HepG2 (cell line): ENCODE results near the gene DNAJC5. TPM values are rescaled to one million over a fixed set of nuclear protein-coding genes. Genes with fewer than 3 reads are reported as not detected.

ENCODE experiments used
- ARNTL ChIP-seq: sonication (generic); formaldehyde crosslinking; IDR thresholded peaks from 2 replicates; pipeline ENCODE4 v1.4.0; 2020; ENCODE audit warnings: mild to moderate bottlenecking, missing genetic modification reagents
- ATAD3A ChIP-seq: sonication (generic); formaldehyde crosslinking; IDR thresholded peaks from 2 replicates; pipeline ENCODE4 v1.4.0; 2020; ENCODE audit warnings: missing genetic modification reagents
- HIVEP1 ChIP-seq: sonication (generic); formaldehyde crosslinking; IDR thresholded peaks from 2 replicates; pipeline ENCODE4 v1.4.0; 2020; ENCODE audit warnings: mild to moderate bottlenecking, missing genetic modification reagents
- KAT7 ChIP-seq: IDR thresholded peaks from 2 replicates; pipeline ENCODE4 v1.6.1; 2018; ENCODE audit warnings: borderline replicate concordance, missing compliant biosample characterization
- MIER3 ChIP-seq: IDR thresholded peaks from 2 replicates; pipeline ENCODE4 v1.6.1; 2016; ENCODE audit warnings: missing compliant biosample characterization, borderline replicate concordance
- MYC ChIP-seq: sonication (generic); formaldehyde crosslinking; IDR thresholded peaks from 2 replicates; pipeline ENCODE4 v1.9.0; 2021; ENCODE audit warnings: missing genetic modification reagents, borderline replicate concordance
- SMAD1 ChIP-seq: sonication (generic); formaldehyde crosslinking; IDR thresholded peaks from 2 replicates; pipeline ENCODE4 v1.4.0; 2020; ENCODE audit warnings: missing genetic modification reagents, low read depth, mild to moderate bottlenecking, borderline replicate concordance
- ZNF143 ChIP-seq: sonication (generic); formaldehyde crosslinking; IDR thresholded peaks from 2 replicates; pipeline ENCODE4 v1.4.0; 2020; ENCODE audit warnings: missing genetic modification reagents
- ZNF251 ChIP-seq: sonication (generic); formaldehyde crosslinking; IDR thresholded peaks from 2 replicates; pipeline ENCODE4 v1.9.0; 2021; ENCODE audit warnings: mild to moderate bottlenecking, missing genetic modification reagents
- ZNF589 ChIP-seq: sonication (generic); formaldehyde crosslinking; conservative IDR thresholded peaks from 2 replicates; pipeline ENCODE4 v1.8.0; 2022; ENCODE audit warnings: mild to moderate bottlenecking, moderate library complexity, missing genetic modification reagents
- ZNF749 ChIP-seq: sonication (generic); formaldehyde crosslinking; IDR thresholded peaks from 2 replicates; pipeline ENCODE4 v1.8.0; 2022; ENCODE audit warnings: mild to moderate bottlenecking, missing genetic modification reagents, moderate library complexity, borderline replicate concordance
- polyA plus RNA-seq, 8 experiments: library from polyadenylated mRNA; depleted of rRNA in 3 of 8; stranded (reverse) in 7 of 8; unstranded in 1 of 8; fragments of >200 nt; fragmentation: Illumina TruSeq in 4 of 8; extraction: Trizol in 4 of 8; gene quantifications; 2 replicates each; pipeline versions ENCODE4 v1.2.1 to v1.2.3, GENCODE V29; 2011 to 2016; ENCODE audit warnings: low read depth in 4 of 8, missing spikeins in 1 of 8, mixed read lengths in 1 of 8; ENCODE audit not compliant: insufficient read depth in 1 of 8
- total RNA-seq, 5 experiments: library from RNA; depleted of rRNA; stranded (reverse); fragments of >200 nt; fragmentation: Illumina TruSeq; extraction: Trizol; gene quantifications; 2 replicates each; pipeline ENCODE4 v1.2.3, GENCODE V29; 2016; ENCODE audit warnings: low read depth in 1 of 5
- TF ChIP-seq, protein P1 (sequence below): IDR thresholded peaks from 2 replicates; pipeline ENCODE4 v1.6.1; 2016
- TF ChIP-seq, protein P2 (sequence below): sonication (generic); formaldehyde crosslinking; IDR thresholded peaks from 2 replicates; pipeline ENCODE4 v1.4.0; 2020; ENCODE audit warnings: mild to moderate bottlenecking, low read depth, missing genetic modification reagents
- TF ChIP-seq, protein P3 (sequence below): sonication (generic); formaldehyde crosslinking; IDR thresholded peaks from 2 replicates; pipeline ENCODE4 v1.4.0; 2020; ENCODE audit warnings: missing genetic modification reagents, borderline replicate concordance
- TF ChIP-seq, protein P4 (sequence below), 2 experiments: fragments of 450-650 bp in 1 of 2; sonication (generic) in 1 of 2; formaldehyde crosslinking; IDR thresholded peaks; 2 replicates each; pipeline versions ENCODE4 v1.5.0 to v1.8.0; 2020 to 2022; ENCODE audit warnings: mild to moderate bottlenecking in 1 of 2, missing genetic modification reagents in 1 of 2
- TF ChIP-seq, protein P5 (sequence below): sonication (generic); formaldehyde crosslinking; IDR thresholded peaks from 2 replicates; pipeline ENCODE4 v1.4.0; 2020; ENCODE audit warnings: mild to moderate bottlenecking, missing genetic modification reagents
- TF ChIP-seq, protein P6 (sequence below): sonication (generic); formaldehyde crosslinking; IDR thresholded peaks from 2 replicates; pipeline ENCODE4 v1.5.0; 2020; ENCODE audit warnings: missing genetic modification reagents

DNAJC5 gene
- total and polyA plus RNA-seq, 2 of the 13 experiments (the other 11 are each of a cell fraction or from before 2014, with no cell fraction given), result 42.8 to 64.5 TPM

DNA sequence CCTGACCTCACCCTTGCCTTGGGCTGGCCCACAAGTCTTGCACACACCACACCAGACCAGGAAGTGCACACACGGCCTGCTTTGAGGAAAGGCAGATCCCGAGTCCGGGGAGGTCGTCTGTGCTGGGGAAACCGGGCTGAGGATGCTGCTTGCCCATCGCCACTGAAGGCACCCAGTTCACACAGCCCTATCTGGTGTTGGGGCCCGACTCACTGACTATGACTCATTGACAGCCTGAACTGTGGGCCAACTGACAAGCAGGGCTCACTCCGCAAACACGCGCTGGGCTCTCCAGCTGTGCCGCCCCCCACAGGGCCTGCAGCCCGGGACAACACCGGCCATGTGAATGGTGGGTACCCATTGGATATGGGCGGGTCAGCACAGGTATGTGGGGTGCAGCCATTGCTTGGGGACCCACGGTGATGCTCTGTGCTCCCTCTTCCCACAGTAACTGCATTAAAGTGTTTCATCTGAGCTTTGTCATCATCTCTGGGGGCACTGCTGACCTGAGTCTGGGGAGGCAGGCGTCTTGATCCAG, 82.9 kb downstream of the DNAJC5 start (continued):
- TF ChIP-seq, protein P1, sequence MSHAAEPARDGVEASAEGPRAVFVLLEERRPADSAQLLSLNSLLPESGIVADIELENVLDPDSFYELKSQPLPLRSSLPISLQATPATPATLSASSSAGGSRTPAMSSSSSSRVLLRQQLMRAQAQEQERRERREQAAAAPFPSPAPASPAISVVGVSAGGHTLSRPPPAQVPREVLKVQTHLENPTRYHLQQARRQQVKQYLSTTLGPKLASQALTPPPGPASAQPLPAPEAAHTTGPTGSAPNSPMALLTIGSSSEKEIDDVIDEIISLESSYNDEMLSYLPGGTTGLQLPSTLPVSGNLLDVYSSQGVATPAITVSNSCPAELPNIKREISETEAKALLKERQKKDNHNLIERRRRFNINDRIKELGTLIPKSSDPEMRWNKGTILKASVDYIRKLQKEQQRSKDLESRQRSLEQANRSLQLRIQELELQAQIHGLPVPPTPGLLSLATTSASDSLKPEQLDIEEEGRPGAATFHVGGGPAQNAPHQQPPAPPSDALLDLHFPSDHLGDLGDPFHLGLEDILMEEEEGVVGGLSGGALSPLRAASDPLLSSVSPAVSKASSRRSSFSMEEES, result peak; percentile 64; the same call in 1 of the 2 replicates
- TF ChIP-seq MYC (CRISPR knock-in tag), result peak; percentile 91; the same call in 1 of the 2 replicates
- TF ChIP-seq, protein P2, sequence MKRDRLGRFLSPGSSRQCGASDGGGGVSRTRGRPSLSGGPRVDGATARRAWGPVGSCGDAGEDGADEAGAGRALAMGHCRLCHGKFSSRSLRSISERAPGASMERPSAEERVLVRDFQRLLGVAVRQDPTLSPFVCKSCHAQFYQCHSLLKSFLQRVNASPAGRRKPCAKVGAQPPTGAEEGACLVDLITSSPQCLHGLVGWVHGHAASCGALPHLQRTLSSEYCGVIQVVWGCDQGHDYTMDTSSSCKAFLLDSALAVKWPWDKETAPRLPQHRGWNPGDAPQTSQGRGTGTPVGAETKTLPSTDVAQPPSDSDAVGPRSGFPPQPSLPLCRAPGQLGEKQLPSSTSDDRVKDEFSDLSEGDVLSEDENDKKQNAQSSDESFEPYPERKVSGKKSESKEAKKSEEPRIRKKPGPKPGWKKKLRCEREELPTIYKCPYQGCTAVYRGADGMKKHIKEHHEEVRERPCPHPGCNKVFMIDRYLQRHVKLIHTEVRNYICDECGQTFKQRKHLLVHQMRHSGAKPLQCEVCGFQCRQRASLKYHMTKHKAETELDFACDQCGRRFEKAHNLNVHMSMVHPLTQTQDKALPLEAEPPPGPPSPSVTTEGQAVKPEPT, result no peak; the same call in 1 of the 2 replicates
- TF ChIP-seq ARNTL, result peak; percentile 39; the same call in 1 of the 2 replicates
- TF ChIP-seq, protein P3, sequence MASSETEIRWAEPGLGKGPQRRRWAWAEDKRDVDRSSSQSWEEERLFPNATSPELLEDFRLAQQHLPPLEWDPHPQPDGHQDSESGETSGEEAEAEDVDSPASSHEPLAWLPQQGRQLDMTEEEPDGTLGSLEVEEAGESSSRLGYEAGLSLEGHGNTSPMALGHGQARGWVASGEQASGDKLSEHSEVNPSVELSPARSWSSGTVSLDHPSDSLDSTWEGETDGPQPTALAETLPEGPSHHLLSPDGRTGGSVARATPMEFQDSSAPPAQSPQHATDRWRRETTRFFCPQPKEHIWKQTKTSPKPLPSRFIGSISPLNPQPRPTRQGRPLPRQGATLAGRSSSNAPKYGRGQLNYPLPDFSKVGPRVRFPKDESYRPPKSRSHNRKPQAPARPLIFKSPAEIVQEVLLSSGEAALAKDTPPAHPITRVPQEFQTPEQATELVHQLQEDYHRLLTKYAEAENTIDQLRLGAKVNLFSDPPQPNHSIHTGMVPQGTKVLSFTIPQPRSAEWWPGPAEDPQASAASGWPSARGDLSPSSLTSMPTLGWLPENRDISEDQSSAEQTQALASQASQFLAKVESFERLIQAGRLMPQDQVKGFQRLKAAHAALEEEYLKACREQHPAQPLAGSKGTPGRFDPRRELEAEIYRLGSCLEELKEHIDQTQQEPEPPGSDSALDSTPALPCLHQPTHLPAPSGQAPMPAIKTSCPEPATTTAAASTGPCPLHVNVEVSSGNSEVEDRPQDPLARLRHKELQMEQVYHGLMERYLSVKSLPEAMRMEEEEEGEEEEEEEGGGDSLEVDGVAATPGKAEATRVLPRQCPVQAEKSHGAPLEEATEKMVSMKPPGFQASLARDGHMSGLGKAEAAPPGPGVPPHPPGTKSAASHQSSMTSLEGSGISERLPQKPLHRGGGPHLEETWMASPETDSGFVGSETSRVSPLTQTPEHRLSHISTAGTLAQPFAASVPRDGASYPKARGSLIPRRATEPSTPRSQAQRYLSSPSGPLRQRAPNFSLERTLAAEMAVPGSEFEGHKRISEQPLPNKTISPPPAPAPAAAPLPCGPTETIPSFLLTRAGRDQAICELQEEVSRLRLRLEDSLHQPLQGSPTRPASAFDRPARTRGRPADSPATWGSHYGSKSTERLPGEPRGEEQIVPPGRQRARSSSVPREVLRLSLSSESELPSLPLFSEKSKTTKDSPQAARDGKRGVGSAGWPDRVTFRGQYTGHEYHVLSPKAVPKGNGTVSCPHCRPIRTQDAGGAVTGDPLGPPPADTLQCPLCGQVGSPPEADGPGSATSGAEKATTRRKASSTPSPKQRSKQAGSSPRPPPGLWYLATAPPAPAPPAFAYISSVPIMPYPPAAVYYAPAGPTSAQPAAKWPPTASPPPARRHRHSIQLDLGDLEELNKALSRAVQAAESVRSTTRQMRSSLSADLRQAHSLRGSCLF (CRISPR knock-in tag), result no peak
- peak; percentile 80; the same call in 1 of the 2 replicates for TF ChIP-seq ZNF749 (CRISPR knock-in tag)
- peak; percentile 67; the same call in 1 of the 2 replicates for TF ChIP-seq ZNF143
- TF ChIP-seq, protein P4, sequence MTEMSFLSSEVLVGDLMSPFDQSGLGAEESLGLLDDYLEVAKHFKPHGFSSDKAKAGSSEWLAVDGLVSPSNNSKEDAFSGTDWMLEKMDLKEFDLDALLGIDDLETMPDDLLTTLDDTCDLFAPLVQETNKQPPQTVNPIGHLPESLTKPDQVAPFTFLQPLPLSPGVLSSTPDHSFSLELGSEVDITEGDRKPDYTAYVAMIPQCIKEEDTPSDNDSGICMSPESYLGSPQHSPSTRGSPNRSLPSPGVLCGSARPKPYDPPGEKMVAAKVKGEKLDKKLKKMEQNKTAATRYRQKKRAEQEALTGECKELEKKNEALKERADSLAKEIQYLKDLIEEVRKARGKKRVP (CRISPR knock-in tag; IDR thresholded peaks at IDR 0.05), result 0 out of 4 replicates have a peak, but pooled peaks of 1 of the 2 experiments have one; percentile 40
- TF ChIP-seq HIVEP1 (CRISPR knock-in tag), result peak; percentile 71
- TF ChIP-seq, protein P5, sequence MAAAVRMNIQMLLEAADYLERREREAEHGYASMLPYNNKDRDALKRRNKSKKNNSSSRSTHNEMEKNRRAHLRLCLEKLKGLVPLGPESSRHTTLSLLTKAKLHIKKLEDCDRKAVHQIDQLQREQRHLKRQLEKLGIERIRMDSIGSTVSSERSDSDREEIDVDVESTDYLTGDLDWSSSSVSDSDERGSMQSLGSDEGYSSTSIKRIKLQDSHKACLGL (CRISPR knock-in tag), result peak; percentile 86; the same call in 1 of the 2 replicates
- TF ChIP-seq MIER3 (CRISPR knock-in tag), result 0 out of 2 replicates have a peak, but pooled peaks have one; percentile 49
- peak; percentile 79; the same call in 1 of the 2 replicates for TF ChIP-seq ZNF251 (CRISPR knock-in tag)
- peak; percentile 91 for TF ChIP-seq ZNF589 (CRISPR knock-in tag)
- TF ChIP-seq SMAD1 (CRISPR knock-in tag), result 0 out of 2 replicates have a peak, but pooled peaks have one; percentile 34
- TF ChIP-seq ATAD3A, result no peak
- TF ChIP-seq, protein P6, sequence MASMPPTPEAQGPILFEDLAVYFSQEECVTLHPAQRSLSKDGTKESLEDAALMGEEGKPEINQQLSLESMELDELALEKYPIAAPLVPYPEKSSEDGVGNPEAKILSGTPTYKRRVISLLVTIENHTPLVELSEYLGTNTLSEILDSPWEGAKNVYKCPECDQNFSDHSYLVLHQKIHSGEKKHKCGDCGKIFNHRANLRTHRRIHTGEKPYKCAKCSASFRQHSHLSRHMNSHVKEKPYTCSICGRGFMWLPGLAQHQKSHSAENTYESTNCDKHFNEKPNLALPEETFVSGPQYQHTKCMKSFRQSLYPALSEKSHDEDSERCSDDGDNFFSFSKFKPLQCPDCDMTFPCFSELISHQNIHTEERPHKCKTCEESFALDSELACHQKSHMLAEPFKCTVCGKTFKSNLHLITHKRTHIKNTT (CRISPR knock-in tag), result no peak
- peak; percentile 51; the same call in 1 of the 2 replicates for TF ChIP-seq KAT7 (CRISPR knock-in tag)
